IMR-90 (cell line): Measurements from ENCODE around the gene AFF2.

Experiments used
- CTCF ChIP-seq: conservative IDR thresholded peaks from 2 replicates; pipeline ENCODE4 v1.5.1; 2012; ENCODE audit warnings: mild to moderate bottlenecking, low read depth, low read length, improper control_type of control experiment
- ELK1 ChIP-seq: fragments of 150-350 bp; IDR thresholded peaks from 2 replicates; pipeline ENCODE4 v1.6.1; 2016; ENCODE audit warnings: low read depth, mild to moderate bottlenecking, low read length, moderate library complexity, borderline replicate concordance
- MAFK ChIP-seq: IDR thresholded peaks from 2 replicates; pipeline ENCODE4 v1.6.1; 2012; ENCODE audit warnings: low read depth, low read length, improper control_type of control experiment
- NFE2L2 ChIP-seq: fragments of 150-350 bp; IDR thresholded peaks from 2 replicates; pipeline ENCODE4 v1.6.1; 2016; ENCODE audit warnings: low read depth, mild to moderate bottlenecking, low read length
- POLR2A ChIP-seq: IDR thresholded peaks from 2 replicates; pipeline ENCODE4 v1.6.1; 2012; ENCODE audit warnings: mild to moderate bottlenecking, low read depth, low read length
- RAD21 ChIP-seq: IDR thresholded peaks from 2 replicates; pipeline ENCODE4 v1.6.1; 2012; ENCODE audit warnings: low read length, improper control_type of control experiment
- RCOR1 ChIP-seq: IDR thresholded peaks from 2 replicates; pipeline ENCODE4 v1.6.1; 2012; ENCODE audit warnings: mild to moderate bottlenecking, low read length, improper control_type of control experiment; ENCODE audit not compliant: insufficient replicate concordance
- RFX5 ChIP-seq: IDR thresholded peaks from 2 replicates; pipeline ENCODE4 v1.8.0; 2012; ENCODE audit warnings: low read depth, mild to moderate bottlenecking, low read length, moderate library complexity
- SMC3 ChIP-seq: fragments of 150-350 bp; IDR thresholded peaks from 2 replicates; pipeline ENCODE4 v1.6.1; 2016; ENCODE audit warnings: low read depth, mild to moderate bottlenecking, antibody characterized with exemption, low read length, moderate library complexity

GRCh38 chrX:148499638-148500422 lies 587 bp upstream of the AFF2 start:
- TF ChIP-seq SMC3, result no peak
- no peak for TF ChIP-seq CTCF
- TF ChIP-seq RAD21, result no peak
- TF ChIP-seq POLR2A, result no peak
- no peak for TF ChIP-seq MAFK
- TF ChIP-seq RCOR1, result no peak
- TF ChIP-seq RFX5, result no peak
- TF ChIP-seq NFE2L2, result no peak
- TF ChIP-seq ELK1, result no peak
